ENCODE measurements around the gene NEU2.

Gene NEU2

DNA sequence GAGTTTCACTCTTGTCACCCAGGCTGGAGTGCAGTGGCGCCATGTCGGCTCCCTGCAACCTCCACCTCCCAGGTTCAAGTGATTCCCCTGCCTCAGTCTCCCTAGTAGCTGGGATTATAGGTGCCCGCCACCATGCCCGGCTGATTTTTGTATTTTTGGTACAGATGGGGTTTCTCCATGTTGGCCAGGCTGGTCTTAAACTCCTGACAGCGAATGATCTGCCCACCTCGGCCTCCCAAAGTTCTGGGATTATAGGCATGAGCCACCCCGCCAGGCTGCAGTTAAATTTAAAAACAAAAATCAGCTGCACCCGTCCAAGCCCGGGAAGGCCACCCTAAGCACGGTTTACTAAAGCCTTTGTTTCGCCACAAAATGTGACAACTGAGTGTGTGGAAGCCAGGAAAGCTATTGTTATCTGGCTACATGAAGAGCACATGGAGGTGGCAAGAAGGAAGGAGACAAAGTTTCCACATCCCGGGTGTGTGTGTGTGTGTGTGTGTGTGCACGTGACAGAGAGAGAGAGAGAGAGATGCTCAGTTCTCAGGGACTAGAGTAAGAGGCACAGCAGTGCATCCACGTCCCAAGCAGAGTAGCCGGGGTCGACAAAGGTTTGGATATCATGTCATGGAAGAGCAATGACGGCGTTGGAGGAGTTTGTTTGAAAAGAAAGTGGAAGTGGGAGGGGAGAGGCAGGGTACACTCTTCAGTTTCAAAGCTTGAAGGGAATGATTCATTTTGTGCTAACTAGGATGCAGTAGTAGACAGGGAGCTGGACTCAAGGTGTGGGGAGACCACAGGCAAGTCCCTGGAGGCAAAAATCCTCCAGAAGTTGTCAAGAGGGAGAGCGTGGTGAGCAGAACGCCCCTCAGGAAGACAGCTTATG is 47.7 kb downstream of the NEU2 start:
- H3K4me3 ChIP-seq (ENCODE audit: low read depth, low read length) = no peak overlapping the region
- H3K36me3 ChIP-seq (ENCODE audit: control insufficient read depth in 2 of 2, insufficient read depth in 1 of 2, low read length in 2 of 2) = no peaks in the 10 kb centered on the region
- no peaks in the 10 kb centered on the region for H3K4me1 ChIP-seq (ENCODE audit: control insufficient read depth, insufficient read depth, low read length)
- H3K9me3 ChIP-seq (ENCODE audit: control insufficient read depth, insufficient read depth, low read depth, low read length) = no peaks in the 10 kb centered on the region
- ChIA-PET POLR2A (no interaction called here), CTCF (no interaction called here)
- no peak overlapping the region for H3K27ac ChIP-seq (ENCODE audit: extremely low read depth, low read depth, low read length)
- TF ChIP-seq ZNF10 (tag by site-specific recombination; IDR thresholded peaks at IDR 0.05) (no peak), KLF10 (tag by site-specific recombination; IDR thresholded peaks at IDR 0.05) (no peak), ZNF843 (tag by site-specific recombination; IDR thresholded peaks at IDR 0.05) (no peak), ZNF510 (tag by site-specific recombination; IDR thresholded peaks at IDR 0.05; ENCODE audit: insufficient replicate concordance) (no peak)
- TF ChIP-seq, protein P1, sequence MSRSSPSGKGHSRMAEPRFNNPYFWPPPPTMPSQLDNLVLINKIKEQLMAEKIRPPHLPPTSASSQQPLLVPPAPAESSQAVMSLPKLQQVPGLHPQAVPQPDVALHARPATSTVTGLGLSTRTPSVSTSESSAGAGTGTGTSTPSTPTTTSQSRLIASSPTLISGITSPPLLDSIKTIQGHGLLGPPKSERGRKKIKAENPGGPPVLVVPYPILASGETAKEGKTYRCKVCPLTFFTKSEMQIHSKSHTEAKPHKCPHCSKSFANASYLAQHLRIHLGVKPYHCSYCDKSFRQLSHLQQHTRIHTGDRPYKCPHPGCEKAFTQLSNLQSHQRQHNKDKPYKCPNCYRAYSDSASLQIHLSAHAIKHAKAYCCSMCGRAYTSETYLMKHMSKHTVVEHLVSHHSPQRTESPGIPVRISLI (tag by site-specific recombination; IDR thresholded peaks at IDR 0.05) = no peak

- POLR2A ChIA-PET = no interaction called here
Measured at GRCh38 chr2:233080836-233081229, 48.4 kb downstream of the NEU2 start.

More at GRCh38 chr2:233080836-233081229, 48.4 kb downstream of the NEU2 start:
- no peak for TF ChIP-seq ZNF239 (tag by site-specific recombination; IDR thresholded peaks at IDR 0.05)
- TF ChIP-seq, protein P2, sequence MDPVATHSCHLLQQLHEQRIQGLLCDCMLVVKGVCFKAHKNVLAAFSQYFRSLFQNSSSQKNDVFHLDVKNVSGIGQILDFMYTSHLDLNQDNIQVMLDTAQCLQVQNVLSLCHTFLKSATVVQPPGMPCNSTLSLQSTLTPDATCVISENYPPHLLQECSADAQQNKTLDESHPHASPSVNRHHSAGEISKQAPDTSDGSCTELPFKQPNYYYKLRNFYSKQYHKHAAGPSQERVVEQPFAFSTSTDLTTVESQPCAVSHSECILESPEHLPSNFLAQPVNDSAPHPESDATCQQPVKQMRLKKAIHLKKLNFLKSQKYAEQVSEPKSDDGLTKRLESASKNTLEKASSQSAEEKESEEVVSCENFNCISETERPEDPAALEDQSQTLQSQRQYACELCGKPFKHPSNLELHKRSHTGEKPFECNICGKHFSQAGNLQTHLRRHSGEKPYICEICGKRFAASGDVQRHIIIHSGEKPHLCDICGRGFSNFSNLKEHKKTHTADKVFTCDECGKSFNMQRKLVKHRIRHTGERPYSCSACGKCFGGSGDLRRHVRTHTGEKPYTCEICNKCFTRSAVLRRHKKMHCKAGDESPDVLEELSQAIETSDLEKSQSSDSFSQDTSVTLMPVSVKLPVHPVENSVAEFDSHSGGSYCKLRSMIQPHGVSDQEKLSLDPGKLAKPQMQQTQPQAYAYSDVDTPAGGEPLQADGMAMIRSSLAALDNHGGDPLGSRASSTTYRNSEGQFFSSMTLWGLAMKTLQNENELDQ (tag by site-specific recombination; IDR thresholded peaks at IDR 0.05; ENCODE audit: low read depth) = no peak
- TF ChIP-seq ZNF768 (tag by site-specific recombination; IDR thresholded peaks at IDR 0.05) = no peak
- TF ChIP-seq KLF8 (tag by site-specific recombination; IDR thresholded peaks at IDR 0.05) = no peak
- TF ChIP-seq, protein P3, sequence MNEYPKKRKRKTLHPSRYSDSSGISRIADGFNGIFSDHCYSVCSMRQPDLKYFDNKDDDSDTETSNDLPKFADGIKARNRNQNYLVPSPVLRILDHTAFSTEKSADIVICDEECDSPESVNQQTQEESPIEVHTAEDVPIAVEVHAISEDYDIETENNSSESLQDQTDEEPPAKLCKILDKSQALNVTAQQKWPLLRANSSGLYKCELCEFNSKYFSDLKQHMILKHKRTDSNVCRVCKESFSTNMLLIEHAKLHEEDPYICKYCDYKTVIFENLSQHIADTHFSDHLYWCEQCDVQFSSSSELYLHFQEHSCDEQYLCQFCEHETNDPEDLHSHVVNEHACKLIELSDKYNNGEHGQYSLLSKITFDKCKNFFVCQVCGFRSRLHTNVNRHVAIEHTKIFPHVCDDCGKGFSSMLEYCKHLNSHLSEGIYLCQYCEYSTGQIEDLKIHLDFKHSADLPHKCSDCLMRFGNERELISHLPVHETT (tag by site-specific recombination; IDR thresholded peaks at IDR 0.05) = no peak
- TF ChIP-seq ZNF211 (tag by site-specific recombination; IDR thresholded peaks at IDR 0.05; ENCODE audit: low read depth) = no peak
- TF ChIP-seq ZNF2 (tag by site-specific recombination; IDR thresholded peaks at IDR 0.05) = no peak
- TF ChIP-seq, protein P4, sequence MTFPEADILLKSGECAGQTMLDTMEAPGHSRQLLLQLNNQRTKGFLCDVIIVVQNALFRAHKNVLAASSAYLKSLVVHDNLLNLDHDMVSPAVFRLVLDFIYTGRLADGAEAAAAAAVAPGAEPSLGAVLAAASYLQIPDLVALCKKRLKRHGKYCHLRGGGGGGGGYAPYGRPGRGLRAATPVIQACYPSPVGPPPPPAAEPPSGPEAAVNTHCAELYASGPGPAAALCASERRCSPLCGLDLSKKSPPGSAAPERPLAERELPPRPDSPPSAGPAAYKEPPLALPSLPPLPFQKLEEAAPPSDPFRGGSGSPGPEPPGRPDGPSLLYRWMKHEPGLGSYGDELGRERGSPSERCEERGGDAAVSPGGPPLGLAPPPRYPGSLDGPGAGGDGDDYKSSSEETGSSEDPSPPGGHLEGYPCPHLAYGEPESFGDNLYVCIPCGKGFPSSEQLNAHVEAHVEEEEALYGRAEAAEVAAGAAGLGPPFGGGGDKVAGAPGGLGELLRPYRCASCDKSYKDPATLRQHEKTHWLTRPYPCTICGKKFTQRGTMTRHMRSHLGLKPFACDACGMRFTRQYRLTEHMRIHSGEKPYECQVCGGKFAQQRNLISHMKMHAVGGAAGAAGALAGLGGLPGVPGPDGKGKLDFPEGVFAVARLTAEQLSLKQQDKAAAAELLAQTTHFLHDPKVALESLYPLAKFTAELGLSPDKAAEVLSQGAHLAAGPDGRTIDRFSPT (tag by site-specific recombination; IDR thresholded peaks at IDR 0.05) = no peak
- no peak for TF ChIP-seq ZNF600 (tag by site-specific recombination; IDR thresholded peaks at IDR 0.05)
- no peak for TF ChIP-seq ZNF223 (tag by site-specific recombination; IDR thresholded peaks at IDR 0.05)
- TF ChIP-seq, protein P5, sequence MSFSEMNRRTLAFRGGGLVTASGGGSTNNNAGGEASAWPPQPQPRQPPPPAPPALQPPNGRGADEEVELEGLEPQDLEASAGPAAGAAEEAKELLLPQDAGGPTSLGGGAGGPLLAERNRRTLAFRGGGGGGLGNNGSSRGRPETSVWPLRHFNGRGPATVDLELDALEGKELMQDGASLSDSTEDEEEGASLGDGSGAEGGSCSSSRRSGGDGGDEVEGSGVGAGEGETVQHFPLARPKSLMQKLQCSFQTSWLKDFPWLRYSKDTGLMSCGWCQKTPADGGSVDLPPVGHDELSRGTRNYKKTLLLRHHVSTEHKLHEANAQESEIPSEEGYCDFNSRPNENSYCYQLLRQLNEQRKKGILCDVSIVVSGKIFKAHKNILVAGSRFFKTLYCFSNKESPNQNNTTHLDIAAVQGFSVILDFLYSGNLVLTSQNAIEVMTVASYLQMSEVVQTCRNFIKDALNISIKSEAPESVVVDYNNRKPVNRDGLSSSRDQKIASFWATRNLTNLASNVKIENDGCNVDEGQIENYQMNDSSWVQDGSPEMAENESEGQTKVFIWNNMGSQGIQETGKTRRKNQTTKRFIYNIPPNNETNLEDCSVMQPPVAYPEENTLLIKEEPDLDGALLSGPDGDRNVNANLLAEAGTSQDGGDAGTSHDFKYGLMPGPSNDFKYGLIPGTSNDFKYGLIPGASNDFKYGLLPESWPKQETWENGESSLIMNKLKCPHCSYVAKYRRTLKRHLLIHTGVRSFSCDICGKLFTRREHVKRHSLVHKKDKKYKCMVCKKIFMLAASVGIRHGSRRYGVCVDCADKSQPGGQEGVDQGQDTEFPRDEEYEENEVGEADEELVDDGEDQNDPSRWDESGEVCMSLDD (tag by site-specific recombination; IDR thresholded peaks at IDR 0.05) = no peak
- no peak for TF ChIP-seq ZSCAN23 (tag by site-specific recombination; IDR thresholded peaks at IDR 0.05)
- no peak for TF ChIP-seq ZNF280C (tag by site-specific recombination; IDR thresholded peaks at IDR 0.05)
- Histone ChIP-seq H3K9me3 (ENCODE audit: control insufficient read depth, insufficient read depth, low read depth, low read length) (no peaks in the 10 kb centered on the region), H3K4me3 (ENCODE audit: low read depth, low read length) (no peak overlapping the region), H3K36me3 (ENCODE audit: control insufficient read depth in 2 of 2, insufficient read depth in 1 of 2, low read length in 2 of 2) (no peaks in the 10 kb centered on the region), H3K27ac (ENCODE audit: extremely low read depth, low read depth, low read length) (no peak overlapping the region), H3K4me1 (ENCODE audit: control insufficient read depth, insufficient read depth, low read length) (no peaks in the 10 kb centered on the region)
- CTCF ChIA-PET = no interaction called here
